ENCODE results near the gene BMP8A. TPM values are rescaled to one million over a fixed set of nuclear protein-coding genes. Genes with fewer than 3 reads are reported as not detected.
A peak's percentile ranks its signal among the peaks of the same experiment; 100 is the strongest.
"Not testable (repeated sequence)": the region's sequence is repeated elsewhere in the genome, so short reads cannot be mapped to it uniquely, and the experiment has no call there.

BMP8A gene
- total and polyA plus RNA-seq, 3 experiments from 2014 or later = 0.18 TPM; not detected in 2

DNA sequence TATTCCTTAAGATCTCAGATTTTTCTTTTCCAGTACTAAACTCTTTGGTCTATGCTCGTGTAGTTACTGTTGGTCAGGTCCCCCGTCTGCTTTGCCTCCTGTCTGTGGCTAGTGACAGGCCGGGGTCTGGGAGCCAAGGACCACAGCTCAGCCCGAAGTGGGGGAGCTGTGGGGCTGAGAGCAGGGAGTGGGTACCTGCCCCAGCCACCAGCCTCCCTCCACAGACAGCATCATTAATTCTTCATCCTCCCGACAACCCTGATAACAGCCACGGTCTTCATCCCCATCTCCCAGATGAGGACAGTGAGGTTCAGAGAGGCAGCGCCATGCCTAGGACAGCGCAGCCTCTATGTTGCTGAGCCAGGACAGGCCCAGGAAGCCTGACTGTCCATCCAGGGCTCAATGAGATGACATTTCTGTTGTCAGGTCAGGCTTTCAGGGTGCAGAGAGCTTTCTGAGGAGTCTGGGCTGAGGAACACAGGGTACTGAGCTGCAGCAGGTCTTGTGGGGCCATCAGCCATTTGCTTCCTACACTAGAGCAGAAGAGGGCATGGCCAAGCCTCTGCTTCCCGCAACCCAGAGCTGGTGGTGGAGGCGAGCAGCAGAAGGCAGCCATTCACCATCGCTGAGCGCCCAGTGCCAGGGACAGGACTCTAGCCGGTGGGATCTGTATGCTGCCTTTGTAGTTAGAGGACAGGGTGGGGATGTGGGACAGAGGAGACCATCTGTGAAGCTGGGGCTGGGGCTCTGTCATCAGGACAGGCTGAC lies 1.8 kb downstream of the BMP8A start:
- H3K9me3 ChIP-seq (ENCODE audit: low read length); H3K9me3 Mint-ChIP-seq; POLR2A ChIA-PET; H3K36me3 ChIP-seq (ENCODE audit: insufficient read depth, low read length); H3K4me3 ChIP-seq (ENCODE audit: low read length); DNase-seq; CTCF ChIA-PET; H3K4me1 ChIP-seq (ENCODE audit: insufficient read depth, low read length); H3K27ac Mint-ChIP-seq; H3K27ac ChIP-seq (ENCODE audit: low read depth, low read length); H3K36me3 Mint-ChIP-seq: not testable (repeated sequence)
- peaks cover 8 to 28% of the 10 kb centered on the region in 2 donors for H3K27me3 Mint-ChIP-seq
- peaks cover 0 to 10% (median 9%) of the 10 kb centered on the region in 3 donors for H3K4me1 Mint-ChIP-seq
- peak overlapping the region; percentile 27 to 88 (median 70) for H3K4me3 Mint-ChIP-seq
- H3K27me3 ChIP-seq (ENCODE audit: insufficient read depth, low read length, poor library complexity, severe bottlenecking) = peaks cover 18% of the 10 kb centered on the region

DNA sequence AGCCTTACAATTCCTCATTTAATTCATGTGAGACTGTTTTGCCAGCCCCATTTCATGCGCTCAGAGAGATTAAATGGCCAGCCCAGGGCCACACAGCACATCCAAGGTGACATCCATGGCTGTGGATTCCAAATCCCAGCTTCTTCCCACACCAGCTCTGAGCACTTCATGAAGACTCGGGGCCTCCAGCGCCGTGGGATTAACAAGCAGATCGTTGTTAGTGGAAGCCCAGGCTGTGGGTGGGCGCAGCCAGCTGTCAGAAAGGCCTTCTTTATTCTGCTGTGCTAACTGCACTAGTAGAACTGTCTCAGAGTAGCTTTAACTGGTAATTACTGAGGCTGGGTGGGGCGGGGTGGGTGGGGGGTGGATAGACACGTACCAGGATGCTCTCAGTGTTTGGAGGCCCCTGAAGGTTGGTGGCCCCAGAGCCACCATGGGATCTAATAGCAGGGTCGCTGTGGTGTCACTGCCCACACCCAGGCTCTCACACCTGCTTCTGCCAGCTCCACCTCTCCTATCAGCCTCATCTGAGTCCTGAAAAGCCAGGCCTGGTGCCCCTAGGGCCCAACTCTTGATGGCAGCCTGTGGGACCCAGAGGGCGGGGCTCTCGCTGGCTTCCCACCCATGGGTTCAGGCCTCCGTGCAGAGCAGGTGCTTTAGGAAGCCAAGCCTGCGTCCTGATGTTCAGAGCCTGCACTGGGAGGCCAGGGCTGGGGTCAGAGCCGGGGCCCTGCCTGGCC lies 3.4 kb downstream of the BMP8A start:
- Histone ChIP-seq H3K4me1 (ENCODE audit: insufficient read depth, low read length) (no peaks in the 10 kb centered on the region), H3K36me3 (ENCODE audit: insufficient read depth, low read length) (no peaks in the 10 kb centered on the region), H3K27me3 (ENCODE audit: insufficient read depth, low read length, poor library complexity, severe bottlenecking) (peaks cover 18% of the 10 kb centered on the region), H3K27ac (ENCODE audit: low read depth, low read length) (no peak overlapping the region), H3K9me3 (ENCODE audit: low read length) (no peaks in the 10 kb centered on the region), H3K4me3 (ENCODE audit: low read length) (no peak overlapping the region)
- Mint-ChIP-seq H3K4me3 (peak overlapping the region in 1 of 7 donors; percentile 72), H3K27me3 (peaks cover 11 to 28% of the 10 kb centered on the region in 2 donors), H3K36me3 (no peaks in the 10 kb centered on the region), H3K4me1 (peaks cover 0 to 10% (median 9%) of the 10 kb centered on the region in 3 donors), H3K9me3 (no peaks in the 10 kb centered on the region), H3K27ac (no peak overlapping the region)
- no peak for DNase-seq
- ChIA-PET POLR2A (no interaction called here), CTCF (no interaction called here)

DNA sequence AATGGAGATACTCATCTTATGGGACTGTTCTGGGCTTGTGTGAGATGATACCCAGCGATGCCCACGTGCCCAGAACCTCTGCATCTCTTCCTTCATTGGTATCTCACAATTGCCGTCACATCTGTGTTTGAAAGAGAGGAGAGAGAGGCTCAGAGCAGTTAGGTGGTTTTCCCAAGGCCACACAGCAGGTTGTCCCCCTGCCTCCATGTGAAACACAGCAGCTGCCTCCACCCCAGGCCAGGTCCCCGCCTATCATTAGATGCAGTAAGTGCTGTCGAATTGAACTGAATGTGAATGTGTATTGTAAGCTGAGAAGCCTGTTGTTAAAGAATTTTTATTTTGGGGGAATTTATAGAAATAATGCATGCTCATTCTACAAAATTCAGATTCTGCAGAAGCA lies 5.1 kb downstream of the BMP8A start:
- H3K4me1 Mint-ChIP-seq; H3K4me3 Mint-ChIP-seq; H3K4me1 ChIP-seq (ENCODE audit: insufficient read depth, low read length); H3K36me3 ChIP-seq (ENCODE audit: insufficient read depth, low read length); CTCF ChIA-PET; H3K9me3 Mint-ChIP-seq; H3K36me3 Mint-ChIP-seq; H3K9me3 ChIP-seq (ENCODE audit: low read length); POLR2A ChIA-PET; H3K4me3 ChIP-seq (ENCODE audit: low read length); H3K27ac ChIP-seq (ENCODE audit: low read depth, low read length); DNase-seq; H3K27ac Mint-ChIP-seq: not testable (repeated sequence)
- H3K27me3 ChIP-seq (ENCODE audit: insufficient read depth, low read length, poor library complexity, severe bottlenecking) = peaks cover 18% of the 10 kb centered on the region
- H3K27me3 Mint-ChIP-seq = peaks cover 11 to 28% of the 10 kb centered on the region in 2 donors

DNA sequence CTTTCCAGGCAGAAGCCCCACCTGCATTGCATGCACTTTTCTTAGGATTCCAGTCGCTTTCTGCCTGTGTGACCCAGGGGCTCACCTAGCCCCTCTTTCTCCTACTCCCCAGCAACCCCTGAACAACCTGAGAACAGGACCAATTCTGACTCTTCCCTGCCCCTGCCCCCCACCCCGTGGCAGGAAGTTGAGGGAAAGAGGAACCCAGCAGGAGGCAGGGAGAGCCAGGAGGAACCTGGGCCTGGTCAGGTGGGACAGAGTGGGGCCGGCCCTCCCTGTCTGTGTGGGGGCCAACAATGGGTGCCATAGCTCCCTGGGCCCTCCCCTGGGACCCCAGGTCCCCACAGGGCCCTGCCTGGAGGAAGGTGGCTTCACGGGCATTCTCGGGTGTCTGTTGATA lies 6.1 kb downstream of the BMP8A start:
- POLR2A ChIA-PET = no interaction called here
- H3K4me3 ChIP-seq (ENCODE audit: low read length) = no peak overlapping the region
- peak overlapping the region in 1 of 8 donors; percentile 32 for H3K27ac Mint-ChIP-seq
- H3K36me3 ChIP-seq (ENCODE audit: insufficient read depth, low read length) = no peaks in the 10 kb centered on the region
- no peak overlapping the region for H3K27ac ChIP-seq (ENCODE audit: low read depth, low read length)
- H3K36me3 Mint-ChIP-seq = no peaks in the 10 kb centered on the region
- H3K27me3 Mint-ChIP-seq = peaks cover 11 to 27% of the 10 kb centered on the region in 2 donors
- CTCF ChIA-PET = no interaction called here
- no peaks in the 10 kb centered on the region for H3K9me3 ChIP-seq (ENCODE audit: low read length)
- peaks cover 17% of the 10 kb centered on the region for H3K27me3 ChIP-seq (ENCODE audit: insufficient read depth, low read length, poor library complexity, severe bottlenecking)
- peaks cover 0 to 3% (median 0%) of the 10 kb centered on the region in 3 donors for H3K4me1 Mint-ChIP-seq
- no peak overlapping the region for H3K4me3 Mint-ChIP-seq
- H3K9me3 Mint-ChIP-seq = no peaks in the 10 kb centered on the region
- no peak for DNase-seq
- no peaks in the 10 kb centered on the region for H3K4me1 ChIP-seq (ENCODE audit: insufficient read depth, low read length)

DNA sequence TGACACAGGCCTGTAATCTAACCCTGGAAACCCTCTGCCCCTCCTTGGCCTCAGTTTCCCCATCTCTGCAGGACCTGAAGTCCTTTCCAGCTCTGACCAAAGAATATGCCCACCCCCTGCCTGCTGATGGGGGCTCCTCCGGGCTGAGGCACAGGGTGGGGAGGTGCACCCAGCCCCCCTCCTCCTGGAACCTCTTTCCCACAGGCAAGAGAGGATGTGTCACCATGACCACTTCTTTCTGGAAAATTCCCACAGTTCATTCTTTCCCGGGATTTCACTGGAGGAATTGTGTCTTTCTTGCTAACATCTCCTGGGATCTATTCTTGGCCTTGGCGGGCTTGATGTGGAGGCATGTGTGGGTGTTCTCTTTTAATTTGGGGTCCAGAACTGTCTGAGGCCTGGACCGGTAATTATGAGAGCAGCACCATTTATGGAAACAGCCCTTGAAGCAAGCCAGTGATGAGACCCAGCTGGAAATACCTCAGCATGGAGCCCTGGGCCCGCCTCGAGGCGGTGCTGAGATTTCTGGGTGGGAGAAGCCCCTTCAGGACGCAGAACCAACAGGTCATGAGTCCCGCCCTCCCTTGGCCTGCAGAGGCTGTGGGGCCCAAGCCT lies 6.8 kb downstream of the BMP8A start:
- H3K4me3 ChIP-seq (ENCODE audit: low read length); DNase-seq; H3K9me3 Mint-ChIP-seq; H3K36me3 Mint-ChIP-seq; H3K4me1 ChIP-seq (ENCODE audit: insufficient read depth, low read length); H3K9me3 ChIP-seq (ENCODE audit: low read length); H3K4me3 Mint-ChIP-seq; H3K27ac ChIP-seq (ENCODE audit: low read depth, low read length); POLR2A ChIA-PET; CTCF ChIA-PET; H3K4me1 Mint-ChIP-seq; H3K36me3 ChIP-seq (ENCODE audit: insufficient read depth, low read length): not testable (repeated sequence)
- H3K27me3 ChIP-seq (ENCODE audit: insufficient read depth, low read length, poor library complexity, severe bottlenecking) = peaks cover 11% of the 10 kb centered on the region
- Mint-ChIP-seq H3K27ac (peak overlapping the region in 1 of 8 donors; percentile 40), H3K27me3 (peaks cover 6 to 21% of the 10 kb centered on the region in 2 donors)

DNA sequence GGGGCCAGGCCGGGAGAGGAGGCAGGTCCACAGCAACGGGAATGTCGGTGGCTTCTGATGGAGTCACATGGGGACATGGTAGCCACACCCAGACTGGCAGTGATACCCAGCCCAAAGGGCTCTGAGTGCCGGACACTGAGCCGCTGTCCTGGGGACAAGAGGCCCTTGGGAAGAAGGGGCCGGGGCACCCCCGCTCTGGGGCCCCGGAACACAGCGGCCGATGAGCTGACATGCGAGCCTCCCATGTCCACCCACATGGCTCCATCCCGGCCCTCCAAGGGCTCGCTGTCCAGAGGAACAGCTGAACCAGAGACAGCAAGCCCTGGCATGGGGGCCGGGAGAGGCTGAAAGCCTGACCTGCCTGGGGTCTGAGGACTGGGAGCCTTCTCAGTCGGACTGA lies 7.4 kb downstream of the BMP8A start:
- H3K36me3 Mint-ChIP-seq; H3K27ac Mint-ChIP-seq; H3K4me3 ChIP-seq (ENCODE audit: low read length); H3K9me3 Mint-ChIP-seq; H3K4me1 ChIP-seq (ENCODE audit: insufficient read depth, low read length); DNase-seq; H3K27ac ChIP-seq (ENCODE audit: low read depth, low read length); CTCF ChIA-PET; H3K9me3 ChIP-seq (ENCODE audit: low read length); H3K36me3 ChIP-seq (ENCODE audit: insufficient read depth, low read length); POLR2A ChIA-PET; H3K4me3 Mint-ChIP-seq; H3K27me3 ChIP-seq (ENCODE audit: insufficient read depth, low read length, poor library complexity, severe bottlenecking); H3K4me1 Mint-ChIP-seq: not testable (repeated sequence)
- peaks cover 3 to 14% of the 10 kb centered on the region in 2 donors for H3K27me3 Mint-ChIP-seq

DNA sequence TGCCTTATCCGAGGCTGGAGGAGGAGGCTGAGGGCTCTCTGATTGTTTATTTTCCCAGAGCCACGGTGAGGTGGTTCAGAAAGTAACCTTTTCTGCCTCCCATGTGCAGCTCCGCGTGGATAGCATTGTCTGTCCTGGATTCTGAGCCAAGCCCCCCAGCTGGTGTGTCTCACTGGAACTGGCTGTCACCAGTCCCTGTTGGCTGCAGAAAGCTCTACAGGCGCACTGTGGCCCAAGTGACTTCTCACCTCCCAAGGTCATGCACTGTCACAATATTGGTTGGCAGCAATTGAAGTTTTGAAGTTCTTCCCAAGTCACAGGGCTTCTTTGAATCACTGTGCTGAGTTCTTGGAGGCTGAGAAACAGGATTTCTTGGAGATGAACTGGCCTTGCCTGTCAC lies 8.2 kb downstream of the BMP8A start:
- Mint-ChIP-seq H3K9me3 (no peaks in the 10 kb centered on the region), H3K4me1 (no peaks in the 10 kb centered on the region), H3K27ac (no peak overlapping the region), H3K27me3 (peaks cover 3 to 6% of the 10 kb centered on the region in 2 donors), H3K36me3 (no peaks in the 10 kb centered on the region), H3K4me3 (no peak overlapping the region)
- Histone ChIP-seq H3K27me3 (ENCODE audit: insufficient read depth, low read length, poor library complexity, severe bottlenecking) (peaks cover 3% of the 10 kb centered on the region), H3K4me3 (ENCODE audit: low read length) (no peak overlapping the region), H3K36me3 (ENCODE audit: insufficient read depth, low read length) (no peaks in the 10 kb centered on the region), H3K4me1 (ENCODE audit: insufficient read depth, low read length) (no peaks in the 10 kb centered on the region), H3K9me3 (ENCODE audit: low read length) (no peaks in the 10 kb centered on the region), H3K27ac (ENCODE audit: low read depth, low read length) (no peak overlapping the region)
- DNase-seq = no peak
- ChIA-PET CTCF (no interaction called here), POLR2A (no interaction called here)

DNA sequence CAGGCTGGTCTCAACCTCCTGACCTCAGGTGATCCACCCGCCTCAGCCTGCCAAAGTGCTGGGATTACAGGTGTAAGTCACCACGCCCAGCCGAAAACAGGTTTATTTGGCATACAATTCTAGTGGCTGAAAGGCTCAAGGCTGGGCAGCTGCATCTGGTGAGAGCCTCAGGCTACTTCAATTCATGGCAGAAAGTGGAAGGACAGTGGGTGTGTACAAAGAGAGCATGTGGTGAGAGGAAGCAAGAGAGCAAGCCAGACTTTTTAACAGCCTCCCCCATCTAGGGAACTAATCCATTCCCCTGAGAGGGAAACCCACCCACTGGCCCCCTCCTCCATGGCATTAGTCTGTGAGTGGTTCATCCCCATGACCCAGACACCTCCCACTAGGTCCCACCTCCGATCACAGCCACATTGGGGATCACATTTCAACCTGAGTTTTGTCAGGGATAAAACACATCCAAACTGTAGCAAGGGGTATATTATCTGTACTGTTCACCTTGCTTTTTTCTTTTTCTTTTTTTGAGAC lies 9.5 kb downstream of the BMP8A start:
- H3K27me3 Mint-ChIP-seq = peaks cover 3 to 6% of the 10 kb centered on the region in 2 donors
- Histone ChIP-seq H3K27me3 (ENCODE audit: insufficient read depth, low read length, poor library complexity, severe bottlenecking) (peaks cover 3% of the 10 kb centered on the region), H3K9me3 (ENCODE audit: low read length) (no peaks in the 10 kb centered on the region), H3K27ac (ENCODE audit: low read depth, low read length) (no peak overlapping the region), H3K36me3 (ENCODE audit: insufficient read depth, low read length) (no peaks in the 10 kb centered on the region), H3K4me3 (ENCODE audit: low read length) (no peak overlapping the region), H3K4me1 (ENCODE audit: insufficient read depth, low read length) (no peaks in the 10 kb centered on the region)
- no peaks in the 10 kb centered on the region for H3K9me3 Mint-ChIP-seq
- H3K4me1 Mint-ChIP-seq = no peaks in the 10 kb centered on the region
- peak overlapping the region in 1 of 8 donors; percentile 77 for H3K27ac Mint-ChIP-seq
- no peaks in the 10 kb centered on the region for H3K36me3 Mint-ChIP-seq
- H3K4me3 Mint-ChIP-seq = no peak overlapping the region
- POLR2A ChIA-PET = no interaction called here
- CTCF ChIA-PET = no interaction called here
- DNase-seq = no peak
